Esophagus muscularis mucosa (tissue), 4 donors: ENCODE results near the gene RGP1. TPM values are rescaled to one million over a fixed set of nuclear protein-coding genes. Genes with fewer than 3 reads are reported as not detected.

ENCODE experiments used
- DNase-seq: peaks from one replicate; pipeline ENCODE4 v3.0.0-alpha.2; 2017; ENCODE audit errors: extremely low spot score
- H3K27ac ChIP-seq, 4 donors: fragments of 200-600 bp; sonication (generic); replicated peaks in 1 of 4; 1 replicate in 3 of 4; 2 replicates in 1 of 4; pipeline ENCODE4 v1.5.1; 2016 to 2019; ENCODE audit warnings: mild to moderate bottlenecking in 1 of 4
- H3K27me3 ChIP-seq, 4 donors: fragments of 200-600 bp; sonication (generic); one replicate each; pipeline versions ENCODE4 v1.5.1 to v1.6.0; 2016 to 2019
- H3K36me3 ChIP-seq, 4 donors: fragments of 200-600 bp; sonication (generic); one replicate each; pipeline ENCODE4 v1.5.1; 2016 to 2019
- H3K4me1 ChIP-seq, 4 donors: fragments of 200-600 bp; sonication (generic); one replicate each; pipeline ENCODE4 v1.5.1; 2016 to 2019
- H3K4me3 ChIP-seq, 4 donors: fragments of 200-600 bp; sonication (generic); 1 replicate in 2 of 4; 2 replicates in 2 of 4; pipeline ENCODE4 v1.5.1; 2016 to 2019; ENCODE audit warnings: mild to moderate bottlenecking in 4 of 4, moderate library complexity in 1 of 4
- H3K9me3 ChIP-seq, 4 donors: fragments of 200-600 bp; sonication (generic); 1 replicate in 3 of 4; 2 replicates in 1 of 4; pipeline ENCODE4 v1.5.1; 2016 to 2019
- CTCF ChIP-seq, 3 experiments: fragments of 200-600 bp in 2 of 3; fragments of 450-650 bp in 1 of 3; sonication (generic) in 2 of 3; IDR thresholded peaks; one replicate each; pipeline ENCODE4 v1.5.1; 2017 to 2019; ENCODE audit warnings: antibody characterized with exemption in 3 of 3, mild to moderate bottlenecking in 2 of 3, moderate library complexity in 1 of 3
- EP300 ChIP-seq: sonication (generic); formaldehyde crosslinking; IDR thresholded peaks from one replicate; pipeline ENCODE4 v1.6.1; 2017; ENCODE audit warnings: antibody characterized with exemption
- POLR2A ChIP-seq: fragments of 450-650 bp; IDR thresholded peaks from one replicate; pipeline ENCODE4 v1.6.1; 2017; ENCODE audit warnings: antibody characterized with exemption, moderate library complexity, mild to moderate bottlenecking, low read depth
- POLR2AphosphoS5 ChIP-seq, 2 donors: sonication (generic); formaldehyde crosslinking; IDR thresholded peaks; one replicate each; pipeline ENCODE4 v1.6.1; 2017; ENCODE audit warnings: antibody characterized with exemption in 2 of 2
- WGBS: methylation state at CpG from one replicate; pipeline ENCODE4 v1.1.5; 2018; 5-methylcytosine and 5-hydroxymethylcytosine counted together
- intact Hi-C: fragments of 100-400 bp; cut with DNase I; formaldehyde crosslinking; loops from one replicate; pipeline ENCODE4 v1.15.1; 2023
- total RNA-seq, 4 donors: library from RNA; depleted of rRNA; stranded (reverse); fragments of >200 nt; gene quantifications; one replicate each; pipeline versions ENCODE4 v1.1.0 to v1.2.1, GENCODE V29; 2016

Gene RGP1
- total RNA-seq, 4 donors from 2014 or later: 22.0 to 31.8 (median 26.8) TPM

GRCh38 chr9:35723908-35724307 is 25.2 kb upstream of the RGP1 start:
- intact Hi-C loops: no loop called here
- Histone ChIP-seq H3K27ac (peak overlapping the region; percentile 97 to 99 (median 99)), H3K27me3 (no peaks in the 10 kb centered on the region), H3K9me3 (no peaks in the 10 kb centered on the region), H3K36me3 (peaks cover 67 to 81% (median 72%) of the 10 kb centered on the region in 4 donors), H3K4me3 (no peak overlapping the region), H3K4me1 (peaks cover 26 to 44% (median 44%) of the 10 kb centered on the region in 4 donors)
- 87% methylated on average over 8 of the region's 8 CpGs for WGBS
- no peak for DNase-seq
- TF ChIP-seq POLR2A: no peak
- no peak for TF ChIP-seq POLR2AphosphoS5 (IDR thresholded peaks at IDR 0.05)
- no peak for TF ChIP-seq EP300
- TF ChIP-seq CTCF (IDR thresholded peaks at IDR 0.05): no peak

- no peaks in the 10 kb centered on the region for H3K9me3 ChIP-seq
- no peak for TF ChIP-seq POLR2AphosphoS5 (IDR thresholded peaks at IDR 0.05)
- no peak for TF ChIP-seq POLR2A
- TF ChIP-seq EP300: no peak
- 89% methylated on average over 11 of the region's 11 CpGs for WGBS
- H3K4me1 ChIP-seq: peaks cover 41 to 59% (median 58%) of the 10 kb centered on the region in 4 donors
- H3K4me3 ChIP-seq: no peak overlapping the region
- H3K36me3 ChIP-seq: peaks cover 53 to 67% (median 57%) of the 10 kb centered on the region in 4 donors
- intact Hi-C loops: no loop called here
- peak overlapping the region; percentile 97 to 99 (median 99) for H3K27ac ChIP-seq
- no peak for DNase-seq
- no peaks in the 10 kb centered on the region for H3K27me3 ChIP-seq
Observed at GRCh38 chr9:35725362-35725761, 23.7 kb upstream of the RGP1 start.

- no peak for DNase-seq
- H3K36me3 ChIP-seq: peaks cover 37 to 51% (median 42%) of the 10 kb centered on the region in 4 donors
- intact Hi-C loops: no loop called here
- peak in 1 of 2 donors; percentile 73 for TF ChIP-seq POLR2AphosphoS5 (IDR thresholded peaks at IDR 0.05)
- TF ChIP-seq POLR2A: no peak
- TF ChIP-seq CTCF (IDR thresholded peaks at IDR 0.05): peak; percentile 32 to 39 (median 37)
- H3K4me3 ChIP-seq: peak overlapping the region; percentile 81 to 96 (median 86)
- peaks cover 49 to 68% (median 67%) of the 10 kb centered on the region in 4 donors for H3K4me1 ChIP-seq
- H3K9me3 ChIP-seq: no peaks in the 10 kb centered on the region
- WGBS: 13% methylated on average over 3 of the region's 3 CpGs
- no peaks in the 10 kb centered on the region for H3K27me3 ChIP-seq
- peak overlapping the region; percentile 97 to 99 (median 99) for H3K27ac ChIP-seq
Observed at GRCh38 chr9:35726931-35727330, 22.2 kb upstream of the RGP1 start.

- H3K4me3 ChIP-seq: peak overlapping the region; percentile 81 to 96 (median 86)
- H3K27ac ChIP-seq: peak overlapping the region; percentile 97 to 99 (median 99)
- no peaks in the 10 kb centered on the region for H3K9me3 ChIP-seq
- peaks cover 49 to 66% (median 66%) of the 10 kb centered on the region in 4 donors for H3K4me1 ChIP-seq
- H3K27me3 ChIP-seq: no peaks in the 10 kb centered on the region
- intact Hi-C loops: loop anchor here (2.0 kb wide), 2 partner anchors 37 to 69 kb away; partner anchors contain the start of genes CCDC107 and RMRP
- 14% methylated on average over 5 of the region's 5 CpGs for WGBS
- H3K36me3 ChIP-seq: peaks cover 30 to 44% (median 34%) of the 10 kb centered on the region in 4 donors
- TF ChIP-seq POLR2A (no peak), CTCF (IDR thresholded peaks at IDR 0.05) (no peak), POLR2AphosphoS5 (IDR thresholded peaks at IDR 0.05) (no peak), EP300 (no peak)
- DNase-seq: no peak
Observed at GRCh38 chr9:35727676-35728040, 21.4 kb upstream of the RGP1 start.

GRCh38 chr9:35728041-35728971 is 20.8 kb upstream of the RGP1 start:
- peak; percentile 87 for TF ChIP-seq POLR2A
- no peak for TF ChIP-seq CTCF (IDR thresholded peaks at IDR 0.05)
- peak in 1 of 2 donors; percentile 90 for TF ChIP-seq POLR2AphosphoS5 (IDR thresholded peaks at IDR 0.05)
- peak; percentile 71 for TF ChIP-seq EP300
- H3K27ac ChIP-seq: peak overlapping the region; percentile 97 to 99 (median 99)
- H3K4me3 ChIP-seq: peak overlapping the region; percentile 81 to 96 (median 86)
- WGBS: 8% methylated on average over 10 of the region's 10 CpGs
- DNase-seq: peak; percentile 96
- intact Hi-C loops: loop anchor here (2.0 kb wide), 2 partner anchors 38 to 70 kb away; partner anchors contain the start of genes CCDC107 and RMRP
- H3K4me1 ChIP-seq: peaks cover 53 to 71% (median 69%) of the 10 kb centered on the region in 4 donors
- peaks cover 23 to 37% (median 28%) of the 10 kb centered on the region in 4 donors for H3K36me3 ChIP-seq
- no peaks in the 10 kb centered on the region for H3K27me3 ChIP-seq
- H3K9me3 ChIP-seq: no peaks in the 10 kb centered on the region
